Measurements from ENCODE around the gene COQ10B. TPM values are rescaled to one million over a fixed set of nuclear protein-coding genes. Genes with fewer than 3 reads are reported as not detected.
"Not testable (repeated sequence)": the region's sequence is repeated elsewhere in the genome, so short reads cannot be mapped to it uniquely, and the experiment has no call there.

The COQ10B gene
- total RNA-seq, 1 donor from 2014 or later, result 22.2 TPM

- intact Hi-C loops (cut with micrococcal nuclease), result loop anchor here (5.0 kb wide), 4 partner anchors 253 to 1793 kb away; partner anchors contain the start of genes CCDC150, SLC39A10 and STK17B
Measured at GRCh38 chr2:197450465-197450864, 2.9 kb upstream of the COQ10B start.

GRCh38 chr2:197450935-197451358 is 2.4 kb upstream of the COQ10B start:
- intact Hi-C loops (cut with micrococcal nuclease), result loop anchor here (5.0 kb wide), 4 partner anchors 254 to 1794 kb away; partner anchors contain the start of genes CCDC150, SLC39A10 and STK17B

DNA sequence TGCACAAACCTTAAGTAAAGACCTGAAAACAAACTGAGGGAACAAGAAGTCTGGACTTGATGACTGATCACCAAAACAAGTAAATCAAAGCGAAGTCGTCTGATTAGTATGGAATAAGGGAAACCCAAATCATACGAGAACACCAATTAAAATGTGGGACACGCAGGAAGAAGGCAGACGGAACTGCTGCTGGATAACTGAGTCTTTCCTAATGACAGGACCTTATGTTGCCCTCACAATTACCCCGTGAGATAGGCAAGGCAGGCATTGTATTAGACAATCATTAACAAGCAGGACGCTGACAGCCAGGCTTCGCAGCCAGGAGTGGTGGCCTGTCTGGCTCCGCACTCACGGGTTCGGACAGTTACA is 614 bp upstream of the COQ10B start:
- intact Hi-C loops (cut with micrococcal nuclease), result loop anchor here (1.0 to 5.0 kb wide), 8 partner anchors 17 to 1795 kb away; partner anchors contain the start of genes CCDC150, HSPE1, MARS2 and MOB4

- intact Hi-C loops (cut with micrococcal nuclease), result loop anchor here (1.0 to 5.0 kb wide), 8 partner anchors 19 to 1797 kb away; partner anchors contain the start of genes CCDC150, HSPE1, MARS2 and MOB4
Measured at GRCh38 chr2:197453914-197454398, 604 bp downstream of the COQ10B start.

- intact Hi-C loops (cut with micrococcal nuclease), result loop anchor here (5.0 kb wide), 4 partner anchors 258 to 1798 kb away; partner anchors contain the start of genes CCDC150, SLC39A10 and STK17B
Measured at GRCh38 chr2:197454923-197455322, 1.6 kb downstream of the COQ10B start.

- intact Hi-C loops (cut with micrococcal nuclease), result no loop called here
Measured at GRCh38 chr2:197455428-197455827, 2.1 kb downstream of the COQ10B start.

DNA sequence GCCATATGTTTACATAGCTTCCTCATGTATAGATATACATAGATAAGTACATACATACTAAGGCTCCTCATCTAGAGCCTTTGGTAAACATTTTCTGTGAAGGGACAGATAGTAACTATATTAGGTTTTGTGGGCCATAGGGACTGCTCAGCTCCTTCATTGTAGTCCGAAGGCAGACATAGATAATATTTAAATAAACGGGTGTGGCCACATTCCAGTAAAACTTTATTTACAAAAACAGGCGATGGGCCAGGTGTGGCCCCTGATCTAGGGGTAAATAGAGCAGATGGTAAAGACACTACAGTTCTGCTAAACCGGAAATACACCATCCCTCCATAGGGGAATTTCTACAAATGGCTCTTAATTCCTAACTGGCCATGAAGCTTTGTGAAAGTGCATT is 7.3 kb downstream of the COQ10B start:
- intact Hi-C loops (cut with micrococcal nuclease), result no loop called here

GRCh38 chr2:197461057-197461456 is 7.7 kb downstream of the COQ10B start:
- intact Hi-C loops (cut with micrococcal nuclease), result no loop called here

GRCh38 chr2:197464175-197464574 is 10.8 kb downstream of the COQ10B start:
- intact Hi-C loops (cut with micrococcal nuclease), result no loop called here

GRCh38 chr2:197472166-197472565 is 18.8 kb downstream of the COQ10B start:
- intact Hi-C loops (cut with micrococcal nuclease), result no loop called here

DNA sequence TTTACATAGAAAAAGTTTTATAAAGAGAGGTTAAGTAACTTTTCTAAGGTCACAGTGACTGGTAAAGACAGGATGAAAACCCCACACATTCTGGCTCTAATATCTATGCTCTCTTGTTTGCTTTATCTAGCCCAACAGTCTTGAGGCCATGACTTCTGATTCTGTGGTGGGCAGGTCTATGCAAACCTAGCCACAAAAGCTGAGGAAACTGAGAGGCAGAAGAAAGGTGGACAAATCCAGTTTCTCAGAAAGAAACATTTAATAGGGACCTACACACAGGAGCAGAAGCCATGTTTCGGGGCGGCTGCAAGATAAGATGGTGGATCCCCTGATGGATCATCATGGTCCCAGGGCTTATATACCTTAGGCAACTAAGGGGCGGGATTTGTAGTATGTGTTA is 24.4 kb downstream of the COQ10B start:
- intact Hi-C loops (cut with micrococcal nuclease), result no loop called here

- intact Hi-C loops (cut with micrococcal nuclease), result no loop called here
Measured at GRCh38 chr2:197480165-197481036, 27.0 kb downstream of the COQ10B start.

DNA sequence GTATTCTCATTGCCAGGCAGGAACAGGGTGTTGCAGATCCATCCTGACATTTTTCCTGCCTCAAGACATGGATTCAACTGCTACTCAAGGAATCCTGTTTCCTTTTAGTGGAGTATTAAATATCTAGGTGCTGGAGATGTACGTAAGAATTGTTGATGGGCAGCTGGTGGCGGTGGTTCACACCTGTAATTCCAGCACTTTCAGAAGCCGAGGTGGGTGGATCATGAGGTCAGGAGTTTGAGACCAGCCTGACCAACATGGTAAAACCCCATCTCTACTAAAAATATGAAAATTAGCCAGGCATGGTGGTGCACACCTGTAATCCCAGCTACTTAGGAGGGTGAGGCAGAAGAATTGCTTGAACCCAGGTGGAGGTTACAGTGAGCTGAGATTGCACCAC is 30.9 kb downstream of the COQ10B start:
- intact Hi-C loops (cut with micrococcal nuclease), result not testable (repeated sequence)

DNA sequence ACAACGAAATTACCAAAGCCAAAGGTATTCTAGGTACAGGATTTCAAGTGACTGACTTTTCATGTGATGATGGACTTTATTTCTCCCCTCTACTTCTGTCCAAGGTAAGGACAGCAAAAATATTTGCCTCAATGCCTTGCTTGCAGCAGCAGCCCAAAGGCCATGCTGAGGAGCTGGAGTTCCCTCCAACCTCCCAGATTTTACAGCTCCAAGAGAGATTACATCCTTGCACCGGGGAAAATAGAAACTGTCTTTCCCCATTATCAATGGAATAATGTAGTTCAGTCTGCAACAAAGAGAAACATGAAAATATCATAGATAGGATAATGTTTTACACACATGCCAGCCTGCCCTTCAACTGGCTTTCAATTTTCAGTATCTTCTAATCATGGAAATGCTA is 32.8 kb downstream of the COQ10B start:
- intact Hi-C loops (cut with micrococcal nuclease), result no loop called here

DNA sequence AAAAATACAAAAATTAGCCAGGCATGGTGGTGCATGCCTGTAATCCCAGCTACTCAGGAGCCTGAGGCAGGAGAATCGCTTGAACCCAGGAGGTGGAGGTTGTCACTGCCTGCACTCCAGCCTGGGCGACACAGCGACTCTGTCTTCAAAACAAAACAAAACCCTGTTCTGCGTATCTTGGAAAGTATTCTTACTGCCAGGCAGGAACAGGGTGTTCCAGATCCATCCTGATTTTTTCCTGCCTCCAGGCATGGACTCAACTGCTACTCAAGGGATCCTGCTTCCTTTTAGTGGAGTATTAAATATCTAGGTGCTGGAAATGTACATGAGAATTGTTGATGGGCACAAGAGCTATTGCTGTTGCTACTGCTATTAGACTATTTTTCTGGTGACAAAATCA is 34.0 kb downstream of the COQ10B start:
- intact Hi-C loops (cut with micrococcal nuclease), result no loop called here

DNA sequence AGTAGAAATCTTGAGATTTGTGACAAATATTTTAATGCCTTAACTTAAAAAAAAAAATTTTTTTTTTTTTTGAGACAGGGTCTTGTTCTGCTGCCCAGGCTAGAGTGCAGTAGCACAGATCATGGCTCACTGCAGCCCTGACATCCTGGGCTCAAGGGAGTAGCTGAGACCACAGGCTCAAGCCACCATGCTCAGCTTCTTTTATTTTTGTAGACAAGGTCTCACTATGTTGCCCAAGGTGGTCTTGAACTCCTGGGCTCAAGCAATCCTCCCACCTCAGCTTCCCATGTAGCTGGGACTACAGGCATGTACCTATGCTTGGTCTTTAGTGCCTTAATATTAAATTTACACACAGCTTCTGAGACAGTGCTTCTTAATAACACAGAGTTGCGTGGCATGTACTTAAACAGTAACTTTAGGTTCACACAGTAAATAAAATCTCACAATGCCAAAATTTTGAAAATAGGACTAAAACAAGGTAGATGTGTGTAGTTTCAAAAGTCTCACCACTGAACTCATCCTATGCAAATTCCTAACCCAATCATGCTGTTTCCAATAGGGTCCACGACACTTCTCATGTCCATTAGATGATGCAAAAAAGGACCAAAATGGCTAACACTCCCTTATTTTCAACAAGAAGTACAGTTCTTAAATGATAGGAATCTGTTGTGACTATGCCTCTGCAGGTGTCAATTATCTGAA is 42.2 kb downstream of the COQ10B start:
- intact Hi-C loops (cut with micrococcal nuclease), result loop anchor here (5.0 kb wide), 1 partner anchor 578 kb away; no protein-coding TSS in a partner anchor

DNA sequence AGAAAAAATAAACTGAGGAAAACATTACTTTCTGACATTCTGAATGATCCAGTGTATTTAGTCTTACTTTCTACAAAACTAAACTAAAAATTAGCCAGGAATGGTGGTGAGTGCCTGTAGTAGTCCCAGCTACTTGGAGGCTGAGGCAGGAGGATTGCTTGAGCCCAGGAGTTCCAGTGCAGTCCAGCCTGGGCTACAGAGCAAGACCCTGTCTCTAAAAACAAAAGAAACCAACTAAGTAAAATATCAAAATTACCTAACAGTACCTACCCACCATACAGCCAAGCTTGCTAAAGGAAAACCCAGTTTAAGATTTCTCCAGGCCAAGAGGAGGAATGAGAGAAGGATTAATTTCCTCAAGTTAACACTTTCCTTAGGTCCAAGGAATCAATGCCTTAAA is 43.3 kb downstream of the COQ10B start:
- intact Hi-C loops (cut with micrococcal nuclease), result loop anchor here (5.0 kb wide), 1 partner anchor 579 kb away; no protein-coding TSS in a partner anchor

- intact Hi-C loops (cut with micrococcal nuclease), result loop anchor here (5.0 kb wide), 1 partner anchor 580 kb away; no protein-coding TSS in a partner anchor
Measured at GRCh38 chr2:197497326-197497725, 44.0 kb downstream of the COQ10B start.

- intact Hi-C loops (cut with micrococcal nuclease), result loop anchor here (2.0 to 5.0 kb wide), 2 partner anchors 581 to 1336 kb away; no protein-coding TSS in a partner anchor
Measured at GRCh38 chr2:197498235-197498936, 45.0 kb downstream of the COQ10B start.

DNA sequence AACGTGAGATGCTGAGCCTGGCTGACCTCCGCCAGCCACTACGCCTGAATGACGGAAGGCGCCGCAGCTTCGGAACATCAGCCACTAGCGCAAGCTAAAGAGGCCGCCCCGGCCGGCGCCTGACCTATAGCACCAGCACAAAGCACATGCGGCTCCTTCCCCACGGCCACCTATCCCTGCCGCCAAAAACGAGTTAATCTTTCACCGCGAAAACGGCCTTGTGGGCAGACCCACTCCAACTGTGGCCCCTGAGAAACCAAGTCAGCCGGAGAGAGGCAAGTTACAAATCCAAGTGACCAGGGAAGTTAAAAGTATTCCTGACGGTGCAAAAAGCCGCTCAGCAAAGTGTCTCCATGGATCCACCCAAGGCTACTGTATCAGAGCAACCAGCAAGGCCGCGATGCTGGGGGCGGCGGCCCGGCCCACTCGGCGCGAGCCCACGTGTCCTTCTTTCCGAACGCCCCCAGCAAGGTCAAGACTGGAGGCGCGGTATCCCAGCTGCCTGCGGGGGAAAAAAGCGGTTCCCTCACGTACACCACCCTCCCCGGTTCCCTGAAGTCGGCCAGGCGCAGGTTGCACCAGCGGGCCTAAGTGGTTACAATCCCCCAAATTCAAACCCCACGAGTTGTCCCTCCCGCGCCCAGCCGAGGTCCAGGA is 45.7 kb downstream of the COQ10B start:
- intact Hi-C loops (cut with micrococcal nuclease), result loop anchor here (1.0 to 5.0 kb wide), 3 partner anchors 305 to 1336 kb away; partner anchors contain the start of gene PLCL1

All from T-helper 2 cell treated with Interferon-gamma antibody and Interleukin-4, amounts not matched to agents 100 ng/mL and 5 ng/mL, for 36 hours (primary cell).